NCI-H446 treated with DMSO at 0.1 percent for 48 hours (cell line): ENCODE data around the gene PFKFB3.
"Not testable (repeated sequence)": the region's sequence is repeated elsewhere in the genome, so short reads cannot be mapped to it uniquely, and the experiment has no call there.

Experiments
- DNase-seq: peaks from one replicate; lab custom pipeline; 2025; lab: John Stamatoyannopoulos, UW

Gene PFKFB3

GRCh38 chr10:6178581-6178980, 24.2 kb upstream of the PFKFB3 start:
- no peak for DNase-seq

- DNase-seq: no peak
These were observed 23.7 kb upstream of the PFKFB3 start for GRCh38 chr10:6179078-6179477.

- no peak for DNase-seq
These were observed 22.1 kb upstream of the PFKFB3 start for GRCh38 chr10:6180480-6181110.

GRCh38 chr10:6181249-6181648, 21.5 kb upstream of the PFKFB3 start:
- DNase-seq: no peak

GRCh38 chr10:6182454-6183098, 20.2 kb upstream of the PFKFB3 start:
- DNase-seq: no peak

GRCh38 chr10:6185039-6185716, 17.6 kb upstream of the PFKFB3 start:
- DNase-seq: no peak

GRCh38 chr10:6186894-6187256, 15.9 kb upstream of the PFKFB3 start:
- no peak for DNase-seq

- DNase-seq: no peak
These were observed 15.5 kb upstream of the PFKFB3 start for GRCh38 chr10:6187278-6187677.

- not testable (repeated sequence) for DNase-seq
These were observed 12.7 kb upstream of the PFKFB3 start for GRCh38 chr10:6190033-6190432.

- no peak for DNase-seq
These were observed 11.6 kb upstream of the PFKFB3 start for GRCh38 chr10:6191147-6191546.

GRCh38 chr10:6191569-6191968, 11.2 kb upstream of the PFKFB3 start:
- no peak for DNase-seq

GRCh38 chr10:6193342-6193741, 9.4 kb upstream of the PFKFB3 start:
- DNase-seq: not testable (repeated sequence)

GRCh38 chr10:6194311-6194710, 8.4 kb upstream of the PFKFB3 start:
- no peak for DNase-seq

GRCh38 chr10:6195376-6195775, 7.4 kb upstream of the PFKFB3 start:
- DNase-seq: no peak

- no peak for DNase-seq
These were observed 6.9 kb upstream of the PFKFB3 start for GRCh38 chr10:6195846-6196245.

- not testable (repeated sequence) for DNase-seq
These were observed 6.2 kb upstream of the PFKFB3 start for GRCh38 chr10:6196524-6196923.

GRCh38 chr10:6197321-6197720, 5.4 kb upstream of the PFKFB3 start:
- DNase-seq: no peak

GRCh38 chr10:6198171-6198570, 4.6 kb upstream of the PFKFB3 start:
- DNase-seq: no peak

- no peak for DNase-seq
These were observed 3.5 kb upstream of the PFKFB3 start for GRCh38 chr10:6199131-6199733.

GRCh38 chr10:6200440-6200733, 2.3 kb upstream of the PFKFB3 start:
- DNase-seq: no peak

GRCh38 chr10:6200734-6201515, 1.8 kb upstream of the PFKFB3 start:
- no peak for DNase-seq

GRCh38 chr10:6201516-6201975, 1.2 kb upstream of the PFKFB3 start:
- DNase-seq: no peak
